K562 (cell line): Measurements from ENCODE around the gene ENSA. TPM values are rescaled to one million over a fixed set of nuclear protein-coding genes. Genes with fewer than 3 reads are reported as not detected.

Source experiments
- C11orf30 ChIP-seq: fragments of 450-650 bp; IDR thresholded peaks from 2 replicates; pipeline ENCODE4 v1.6.1; 2016; ENCODE audit warnings: low read depth, mild to moderate bottlenecking
- CEBPG ChIP-seq, 3 experiments: fragments of 200-800 bp in 1 of 3; sonication (Bioruptor generic) in 1 of 3; sonication (generic) in 1 of 3; formaldehyde crosslinking in 1 of 3; IDR thresholded peaks in 2 of 3; conservative IDR thresholded peaks in 1 of 3; 2 replicates each; pipeline versions ENCODE4 v1.6.1 to v1.8.0; 2016 to 2022; ENCODE audit warnings: missing compliant biosample characterization in 2 of 3, missing genetic modification characterization in 2 of 3, mild to moderate bottlenecking in 1 of 3, missing genetic modification reagents in 1 of 3
- CSDE1 ChIP-seq, 2 experiments: fragments of 450-650 bp; IDR thresholded peaks; 2 replicates each; pipeline ENCODE4 v1.6.1; 2016; ENCODE audit warnings: mild to moderate bottlenecking in 1 of 2
- DDX20 ChIP-seq: fragments of 450-650 bp; IDR thresholded peaks from 2 replicates; pipeline ENCODE4 v1.6.1; 2016; ENCODE audit warnings: missing genetic modification characterization, low read depth, mild to moderate bottlenecking, missing compliant biosample characterization, moderate library complexity
- DIDO1 ChIP-seq: fragments of 450-650 bp; IDR thresholded peaks from 2 replicates; pipeline ENCODE4 v1.6.1; 2016; ENCODE audit warnings: low read depth, missing biosample characterization, missing genetic modification characterization
- FOXA3 ChIP-seq, 2 experiments: fragments of 450-650 bp in 1 of 2; sonication (generic) in 1 of 2; formaldehyde crosslinking; IDR thresholded peaks in 1 of 2; conservative IDR thresholded peaks in 1 of 2; 2 replicates each; pipeline versions ENCODE4 v1.4.0 to v1.8.0; 2020 to 2022; ENCODE audit warnings: mild to moderate bottlenecking in 2 of 2, missing genetic modification reagents in 1 of 2
- GABPB2 ChIP-seq: fragments of 250-450 bp; sonication (Bioruptor Pico); conservative IDR thresholded peaks from 2 replicates; pipeline ENCODE4 v1.5.1; 2021; ENCODE audit warnings: mild to moderate bottlenecking
- HNRNPLL ChIP-seq: fragments of 200-400 bp; formaldehyde crosslinking; IDR thresholded peaks from 2 replicates; pipeline ENCODE4 v1.6.1; 2017; ENCODE audit warnings: low read length, low read depth, mild to moderate bottlenecking; ENCODE audit not compliant: poor library complexity, severe bottlenecking
- HSF4 ChIP-seq: fragments of 250-450 bp; sonication (Bioruptor Pico); IDR thresholded peaks from 2 replicates; pipeline ENCODE4 v2.1.2; 2022; ENCODE audit warnings: mild to moderate bottlenecking, moderate library complexity, borderline replicate concordance
- MAFF ChIP-seq: IDR thresholded peaks from 2 replicates; pipeline ENCODE4 v1.6.1; 2012; ENCODE audit warnings: low read length, improper control_type of control experiment
- PHF21A ChIP-seq: fragments of 450-650 bp; IDR thresholded peaks from 2 replicates; pipeline ENCODE4 v1.6.1; 2017; ENCODE audit warnings: low read depth, borderline replicate concordance
- POLR2A ChIP-seq: fragments of 450-650 bp; conservative IDR thresholded peaks from 2 replicates; pipeline ENCODE4 v1.6.1; 2016
- RAD21 ChIP-seq, 2 experiments: fragments of 250-450 bp in 1 of 2; fragments of 450-650 bp in 1 of 2; sonication (Bioruptor Pico) in 1 of 2; formaldehyde crosslinking in 1 of 2; IDR thresholded peaks in 1 of 2; conservative IDR thresholded peaks in 1 of 2; 2 replicates each; pipeline versions ENCODE4 v1.4.0 to v1.8.0; 2020 to 2022; ENCODE audit warnings: mild to moderate bottlenecking in 2 of 2, moderate library complexity in 1 of 2
- RCOR1 ChIP-seq, 2 experiments: IDR thresholded peaks; 2 replicates each; pipeline ENCODE4 v1.6.1; 2012; ENCODE audit warnings: low read depth in 2 of 2, low read length in 2 of 2, borderline replicate concordance in 1 of 2, improper control_type of control experiment in 1 of 2
- SMARCA4 ChIP-seq: fragments of 450-650 bp; IDR thresholded peaks from 2 replicates; pipeline ENCODE4 v1.6.1; 2016
- XRCC5 ChIP-seq: fragments of 200-400 bp; formaldehyde crosslinking; IDR thresholded peaks from 2 replicates; pipeline ENCODE4 v1.6.1; 2017; ENCODE audit warnings: low read depth, mild to moderate bottlenecking, low read length
- ZFX ChIP-seq: sonication (generic); formaldehyde crosslinking; IDR thresholded peaks from 2 replicates; pipeline ENCODE4 v1.8.0; 2022; ENCODE audit warnings: mild to moderate bottlenecking, missing genetic modification reagents, moderate library complexity
- ZNF57 ChIP-seq: fragments of 450-650 bp; formaldehyde crosslinking; IDR thresholded peaks from 2 replicates; pipeline ENCODE4 v1.4.0; 2020; ENCODE audit warnings: mild to moderate bottlenecking, moderate library complexity
- ZNF589 ChIP-seq: fragments of 200-800 bp; sonication (Bioruptor generic); IDR thresholded peaks from 2 replicates; pipeline ENCODE4 v1.6.1; 2016; ENCODE audit warnings: low read depth, missing genetic modification characterization, missing compliant biosample characterization
- ZNF644 ChIP-seq: fragments of 200-800 bp; sonication (Bioruptor generic); IDR thresholded peaks from 2 replicates; pipeline ENCODE4 v1.6.1; 2016; ENCODE audit warnings: low read depth, missing genetic modification characterization, missing compliant biosample characterization
- ZNF766 ChIP-seq: fragments of 200-800 bp; sonication (Bioruptor generic); conservative IDR thresholded peaks from 2 replicates; pipeline ENCODE4 v1.6.1; 2016; ENCODE audit warnings: missing genetic modification characterization, missing compliant biosample characterization
- ZNF79 ChIP-seq: fragments of 250-450 bp; sonication (Bioruptor Pico); IDR thresholded peaks from 2 replicates; pipeline ENCODE4 v1.4.0; 2020; ENCODE audit warnings: low read depth, mild to moderate bottlenecking, moderate library complexity
- polyA plus RNA-seq, 8 experiments: library from polyadenylated mRNA; depleted of rRNA in 4 of 8; stranded (reverse) in 5 of 8; unstranded in 3 of 8; fragments of >200 nt; fragmentation: Nextera tagmentation in 2 of 8; fragmentation: Illumina TruSeq in 1 of 8; extraction: Ambion mirVana in 2 of 8; extraction: Trizol in 1 of 8; gene quantifications; 2 replicates each; pipeline versions ENCODE4 v1.2.1 to v1.2.3, GENCODE V29; 2011 to 2014; ENCODE audit warnings: inconsistent platforms in 1 of 8, missing spikeins in 1 of 8
- total RNA-seq, 7 experiments: library from RNA; depleted of rRNA in 6 of 7; stranded (reverse); fragments of >200 nt in 6 of 7; fragmentation: Illumina TruSeq in 2 of 7; extraction: Trizol in 2 of 7; gene quantifications; 2 replicates each; pipeline versions ENCODE4 v1.2.1 to v1.2.3, GENCODE V29; 2011 to 2021; ENCODE audit warnings: low replicate concordance in 1 of 7
- TF ChIP-seq, protein P1 (sequence below): sonication (generic); formaldehyde crosslinking; IDR thresholded peaks from 2 replicates; pipeline ENCODE4 v1.8.1; 2023; ENCODE audit warnings: mild to moderate bottlenecking, missing genetic modification reagents
- TF ChIP-seq, protein P2 (sequence below): fragments of 450-650 bp; IDR thresholded peaks from 2 replicates; pipeline ENCODE4 v1.6.1; 2014; ENCODE audit warnings: low read depth, mild to moderate bottlenecking, moderate library complexity, borderline replicate concordance

The ENSA gene
- total and polyA plus RNA-seq, 9 of the 15 experiments (the other 6 are each of a cell fraction or from before 2014, with no cell fraction given): 68.1 to 605 (median 188) TPM

DNA sequence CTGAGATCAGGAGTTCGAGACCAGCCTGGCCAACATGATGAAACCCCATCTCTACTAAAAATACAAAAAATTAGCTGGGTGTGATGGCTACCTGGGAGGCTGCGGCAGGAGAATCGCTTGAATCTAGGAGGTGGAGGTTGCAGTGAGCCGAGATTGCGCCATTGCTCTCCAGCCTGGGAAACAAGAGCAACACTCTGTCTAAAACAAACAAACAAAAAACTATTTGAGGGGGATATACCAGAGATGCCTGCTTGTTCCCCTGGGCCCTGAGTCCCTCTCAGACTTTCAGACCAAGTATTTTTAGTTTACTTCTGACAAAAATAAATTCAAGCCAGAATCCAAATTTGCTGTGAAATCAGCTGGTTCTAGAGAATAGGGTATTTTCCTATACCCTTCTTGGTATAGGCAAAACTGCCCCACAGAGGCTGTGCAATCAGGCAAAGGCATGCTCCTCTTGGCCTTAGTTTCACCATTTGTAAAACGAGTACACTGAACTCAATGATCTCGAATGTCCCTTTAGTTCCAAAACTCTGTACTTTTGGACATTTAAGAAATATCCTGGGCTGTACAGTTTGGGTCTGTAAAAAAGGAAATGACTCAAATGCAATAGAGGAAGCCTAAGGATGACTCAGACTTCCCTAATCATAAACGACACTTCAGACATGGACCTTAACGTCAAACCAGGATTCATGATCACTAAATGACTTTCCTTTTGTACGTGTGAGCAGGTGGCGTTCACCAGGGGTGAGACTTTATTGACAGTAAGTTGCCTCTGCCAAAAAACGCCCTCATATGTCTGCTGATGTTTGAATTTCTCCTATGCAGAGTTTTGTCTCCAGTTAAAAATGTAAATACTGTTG is 16.1 kb downstream of the ENSA start (continued):
- TF ChIP-seq, protein P1, sequence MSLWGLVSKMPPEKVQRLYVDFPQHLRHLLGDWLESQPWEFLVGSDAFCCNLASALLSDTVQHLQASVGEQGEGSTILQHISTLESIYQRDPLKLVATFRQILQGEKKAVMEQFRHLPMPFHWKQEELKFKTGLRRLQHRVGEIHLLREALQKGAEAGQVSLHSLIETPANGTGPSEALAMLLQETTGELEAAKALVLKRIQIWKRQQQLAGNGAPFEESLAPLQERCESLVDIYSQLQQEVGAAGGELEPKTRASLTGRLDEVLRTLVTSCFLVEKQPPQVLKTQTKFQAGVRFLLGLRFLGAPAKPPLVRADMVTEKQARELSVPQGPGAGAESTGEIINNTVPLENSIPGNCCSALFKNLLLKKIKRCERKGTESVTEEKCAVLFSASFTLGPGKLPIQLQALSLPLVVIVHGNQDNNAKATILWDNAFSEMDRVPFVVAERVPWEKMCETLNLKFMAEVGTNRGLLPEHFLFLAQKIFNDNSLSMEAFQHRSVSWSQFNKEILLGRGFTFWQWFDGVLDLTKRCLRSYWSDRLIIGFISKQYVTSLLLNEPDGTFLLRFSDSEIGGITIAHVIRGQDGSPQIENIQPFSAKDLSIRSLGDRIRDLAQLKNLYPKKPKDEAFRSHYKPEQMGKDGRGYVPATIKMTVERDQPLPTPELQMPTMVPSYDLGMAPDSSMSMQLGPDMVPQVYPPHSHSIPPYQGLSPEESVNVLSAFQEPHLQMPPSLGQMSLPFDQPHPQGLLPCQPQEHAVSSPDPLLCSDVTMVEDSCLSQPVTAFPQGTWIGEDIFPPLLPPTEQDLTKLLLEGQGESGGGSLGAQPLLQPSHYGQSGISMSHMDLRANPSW (CRISPR knock-in tag): no peak
- TF ChIP-seq SMARCA4 (peak; percentile 95), POLR2A (no peak), ZNF766 (CRISPR knock-in tag) (peak; percentile 84), ZFX (CRISPR knock-in tag) (peak; percentile 16; the same call in 1 of the 2 replicates), ZNF644 (peak; percentile 81), ZNF57 (no peak), GABPB2 (no peak), CSDE1 (IDR thresholded peaks at IDR 0.05) (no peak; a peak in 1 of 4 replicates), DIDO1 (no peak), ZNF589 (CRISPR knock-in tag) (peak; percentile 88), ZNF79 (no peak), HNRNPLL (no peak), XRCC5 (no peak), CEBPG (CRISPR knock-in tag; IDR thresholded peaks at IDR 0.05) (peak; percentile 49), CEBPG (tag; conservative IDR thresholded peaks at IDR 0.05 in 1 of 2, IDR thresholded peaks at IDR 0.05 in 1 of 2) (peak; percentile 41 to 72), RCOR1 (IDR thresholded peaks at IDR 0.05; ENCODE audit: borderline replicate concordance in 1 of 2, low read depth in 2 of 2, low read length in 2 of 2) (peak in 1 of 2 experiments; percentile 37; a peak in 1 of 4 replicates), FOXA3 (CRISPR knock-in tag; conservative IDR thresholded peaks at IDR 0.05 in 1 of 2, IDR thresholded peaks at IDR 0.05 in 1 of 2) (no peak), PHF21A (no peak), MAFF (peak; percentile 67; the same call in 1 of the 2 replicates), DDX20 (tag) (0 out of 2 replicates have a peak, but pooled peaks have one; percentile 34), C11orf30 (peak; percentile 81), HSF4 (CRISPR knock-in tag) (no peak), RAD21 (CRISPR knock-in tag; conservative IDR thresholded peaks at IDR 0.05 in 1 of 2, IDR thresholded peaks at IDR 0.05 in 1 of 2) (peak in 1 of 2 experiments; percentile 7; a peak in 1 of 4 replicates)
- TF ChIP-seq, protein P2, sequence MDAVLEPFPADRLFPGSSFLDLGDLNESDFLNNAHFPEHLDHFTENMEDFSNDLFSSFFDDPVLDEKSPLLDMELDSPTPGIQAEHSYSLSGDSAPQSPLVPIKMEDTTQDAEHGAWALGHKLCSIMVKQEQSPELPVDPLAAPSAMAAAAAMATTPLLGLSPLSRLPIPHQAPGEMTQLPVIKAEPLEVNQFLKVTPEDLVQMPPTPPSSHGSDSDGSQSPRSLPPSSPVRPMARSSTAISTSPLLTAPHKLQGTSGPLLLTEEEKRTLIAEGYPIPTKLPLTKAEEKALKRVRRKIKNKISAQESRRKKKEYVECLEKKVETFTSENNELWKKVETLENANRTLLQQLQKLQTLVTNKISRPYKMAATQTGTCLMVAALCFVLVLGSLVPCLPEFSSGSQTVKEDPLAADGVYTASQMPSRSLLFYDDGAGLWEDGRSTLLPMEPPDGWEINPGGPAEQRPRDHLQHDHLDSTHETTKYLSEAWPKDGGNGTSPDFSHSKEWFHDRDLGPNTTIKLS: no peak; the same call in 1 of the 2 replicates
